B cell (primary cell): ENCODE results near the gene TOP1.

Source experiments
- CTCF ChIP-seq: fragments of 200-600 bp; IDR thresholded peaks from one replicate; pipeline ENCODE4 v1.8.0; 2022; ENCODE audit warnings: antibody characterized with exemption, mild to moderate bottlenecking
- EZH2 ChIP-seq: IDR thresholded peaks from 2 replicates; pipeline ENCODE4 v1.6.1; 2012; ENCODE audit warnings: borderline replicate concordance, low read depth, mild to moderate bottlenecking, moderate library complexity, low read length; ENCODE audit not compliant: insufficient read depth, poor library complexity, severe bottlenecking

GRCh38 chr20:41169791-41170351, 141.2 kb downstream of the TOP1 start:
- TF ChIP-seq CTCF = no peak
- TF ChIP-seq EZH2 = no peak
